Testis (tissue), 3 donors: ENCODE results near the gene VSNL1. TPM values are rescaled to one million over a fixed set of nuclear protein-coding genes. Genes with fewer than 3 reads are reported as not detected.
"Not testable (repeated sequence)": the region's sequence is repeated elsewhere in the genome, so short reads cannot be mapped to it uniquely, and the experiment has no call there.

Experiments
- DNase-seq: peaks from one replicate; pipeline ENCODE4 v3.0.0-alpha.2; 2019
- H3K27ac ChIP-seq, 2 donors: fragments of 200-600 bp; sonication (generic); one replicate each; pipeline ENCODE4 v1.5.1; 2019
- H3K27me3 ChIP-seq: fragments of 200-600 bp; sonication (generic); one replicate; pipeline ENCODE4 v1.5.1; 2019
- H3K36me3 ChIP-seq: fragments of 200-600 bp; sonication (generic); one replicate; pipeline ENCODE4 v1.5.1; 2017; ENCODE audit warnings: low read depth; ENCODE audit errors: missing control alignments
- H3K4me1 ChIP-seq: fragments of 200-600 bp; sonication (generic); one replicate; pipeline ENCODE4 v1.5.1; 2019
- H3K4me3 ChIP-seq, 2 donors: fragments of 200-600 bp; sonication (generic); one replicate each; pipeline ENCODE4 v1.5.1; 2017 to 2019
- H3K9me3 ChIP-seq: fragments of 200-600 bp; sonication (generic); one replicate; pipeline ENCODE4 v1.5.1; 2017
- CTCF ChIP-seq, 3 experiments: fragments of 450-650 bp in 2 of 3; fragments of 200-600 bp in 1 of 3; sonication (generic) in 1 of 3; IDR thresholded peaks; one replicate each; pipeline ENCODE4 v1.5.1; 2016 to 2019; ENCODE audit warnings: antibody characterized with exemption in 3 of 3, mild to moderate bottlenecking in 2 of 3, moderate library complexity in 1 of 3
- POLR2A ChIP-seq: fragments of 450-650 bp; IDR thresholded peaks from one replicate; pipeline ENCODE4 v1.6.1; 2017; ENCODE audit warnings: antibody characterized with exemption, mild to moderate bottlenecking, moderate library complexity
- WGBS, 2 donors: methylation state at CpG; one replicate each; pipeline ENCODE4 v1.1.5; 2018; 5-methylcytosine and 5-hydroxymethylcytosine counted together
- intact Hi-C: fragments of 100-400 bp; cut with DNase I; formaldehyde crosslinking; loops from one replicate; pipeline ENCODE4 v1.15.1; 2023; ENCODE audit warnings: low total_unique reads
- polyA plus RNA-seq: library from polyadenylated mRNA; stranded (reverse); fragments of 350-450 nt; fragmentation: Illumina TruSeq; extraction: RNeasy Lipid Tissue Mini Kit (QIAGEN cat#74804); gene quantifications from one replicate; pipeline ENCODE4 v1.2.3, GENCODE V29; 2014; ENCODE audit warnings: low read depth, low replicate concordance; ENCODE audit not compliant: insufficient read depth
- total RNA-seq, 2 donors: library from RNA; depleted of rRNA; stranded (reverse); fragments of >200 nt; gene quantifications; one replicate each; pipeline ENCODE4 v1.2.3, GENCODE V29; 2016

VSNL1 gene
- total and polyA plus RNA-seq, 3 donors from 2014 or later = 0.46 to 1.8 (median 1.4) TPM

DNA sequence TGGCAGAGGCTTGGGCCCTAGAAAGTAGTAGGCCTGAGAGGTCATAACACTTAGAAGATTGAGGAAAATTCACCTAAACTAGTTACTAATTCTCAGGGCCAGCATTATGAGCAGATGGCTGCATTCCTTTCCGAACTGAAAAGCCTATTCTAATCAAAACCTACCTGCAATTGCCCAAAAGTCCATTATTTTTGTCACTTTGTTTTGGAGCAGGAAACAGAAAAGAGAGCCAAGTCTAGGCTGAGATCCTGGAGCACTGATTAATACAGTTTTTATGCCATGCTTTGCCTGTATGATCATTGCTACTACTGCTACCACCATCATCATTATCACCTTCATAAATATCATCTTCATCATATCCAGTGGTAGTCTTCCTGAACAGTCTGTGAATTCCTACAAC lies 14.7 kb downstream of the VSNL1 start:
- intact Hi-C loops = no loop called here
- Histone ChIP-seq H3K27me3 (no peaks in the 10 kb centered on the region), H3K9me3 (no peaks in the 10 kb centered on the region), H3K36me3 (no peaks in the 10 kb centered on the region), H3K27ac (no peak overlapping the region), H3K4me3 (no peak overlapping the region), H3K4me1 (no peaks in the 10 kb centered on the region)
- no peak for DNase-seq
- TF ChIP-seq POLR2A = no peak
- no peak for TF ChIP-seq CTCF (IDR thresholded peaks at IDR 0.05)
- WGBS, 2 donors = 86 to 90% methylated on average over 1 of the region's 1 CpG

DNA sequence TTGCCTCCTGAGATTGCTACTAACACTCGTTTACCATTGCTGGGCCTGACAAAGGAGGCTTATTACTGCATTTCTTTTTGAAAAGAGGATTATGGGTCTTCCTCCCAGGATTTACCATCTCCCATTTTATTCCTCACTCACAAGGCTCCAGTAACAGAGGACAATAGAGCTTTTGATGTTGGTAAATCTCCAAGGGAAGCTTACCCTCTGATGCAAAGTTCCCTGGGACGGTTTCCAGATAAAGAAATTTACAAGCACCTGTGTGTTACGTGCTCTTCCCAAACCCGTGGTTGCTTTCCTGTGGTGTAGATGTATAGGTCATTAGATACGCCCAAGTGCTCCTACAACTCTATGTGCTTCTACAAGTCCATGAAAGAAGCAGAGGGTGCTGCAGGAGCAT lies 17.1 kb downstream of the VSNL1 start:
- Histone ChIP-seq H3K9me3 (no peaks in the 10 kb centered on the region), H3K27me3 (no peaks in the 10 kb centered on the region), H3K27ac (no peak overlapping the region), H3K36me3 (no peaks in the 10 kb centered on the region), H3K4me3 (no peak overlapping the region), H3K4me1 (no peaks in the 10 kb centered on the region)
- no peak for DNase-seq
- 60 to 67% methylated on average over 5 of the region's 5 CpGs for WGBS, 2 donors
- intact Hi-C loops = no loop called here
- no peak for TF ChIP-seq CTCF (IDR thresholded peaks at IDR 0.05)

GRCh38 chr2:17558053-17558452 lies 17.6 kb downstream of the VSNL1 start:
- Histone ChIP-seq H3K27me3 (no peaks in the 10 kb centered on the region), H3K36me3 (no peaks in the 10 kb centered on the region), H3K4me1 (no peaks in the 10 kb centered on the region), H3K27ac (no peak overlapping the region), H3K9me3 (no peaks in the 10 kb centered on the region), H3K4me3 (no peak overlapping the region)
- TF ChIP-seq POLR2A = no peak
- TF ChIP-seq CTCF (IDR thresholded peaks at IDR 0.05) = no peak
- intact Hi-C loops = no loop called here
- DNase-seq = no peak

DNA sequence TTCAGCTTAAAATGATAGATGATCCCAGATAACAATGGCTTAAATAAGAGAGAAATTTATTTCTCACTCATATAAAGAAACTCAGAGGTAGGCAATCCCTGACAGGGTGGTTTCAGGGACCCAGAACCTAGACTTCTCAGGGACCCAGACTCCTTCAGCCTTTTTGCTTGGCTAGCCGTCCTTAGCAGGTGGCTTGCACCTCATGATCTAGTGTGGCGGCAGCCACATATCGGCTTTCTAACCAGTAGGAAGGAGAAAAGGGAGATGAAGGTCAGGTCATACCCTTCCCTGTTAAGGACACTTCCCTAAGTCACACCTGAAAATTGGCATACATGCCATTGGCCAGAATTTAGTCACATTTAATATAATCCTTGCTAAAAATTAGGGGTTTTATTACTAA lies 18.4 kb downstream of the VSNL1 start:
- intact Hi-C loops = no loop called here
- no peaks in the 10 kb centered on the region for H3K4me1 ChIP-seq
- 74 to 81% methylated on average over 3 of the region's 3 CpGs for WGBS, 2 donors
- H3K36me3 ChIP-seq = no peaks in the 10 kb centered on the region
- no peak overlapping the region for H3K4me3 ChIP-seq
- TF ChIP-seq CTCF (IDR thresholded peaks at IDR 0.05) = no peak
- TF ChIP-seq POLR2A = no peak
- H3K27me3 ChIP-seq = no peaks in the 10 kb centered on the region
- no peak for DNase-seq
- H3K9me3 ChIP-seq = no peaks in the 10 kb centered on the region
- H3K27ac ChIP-seq = no peak overlapping the region

DNA sequence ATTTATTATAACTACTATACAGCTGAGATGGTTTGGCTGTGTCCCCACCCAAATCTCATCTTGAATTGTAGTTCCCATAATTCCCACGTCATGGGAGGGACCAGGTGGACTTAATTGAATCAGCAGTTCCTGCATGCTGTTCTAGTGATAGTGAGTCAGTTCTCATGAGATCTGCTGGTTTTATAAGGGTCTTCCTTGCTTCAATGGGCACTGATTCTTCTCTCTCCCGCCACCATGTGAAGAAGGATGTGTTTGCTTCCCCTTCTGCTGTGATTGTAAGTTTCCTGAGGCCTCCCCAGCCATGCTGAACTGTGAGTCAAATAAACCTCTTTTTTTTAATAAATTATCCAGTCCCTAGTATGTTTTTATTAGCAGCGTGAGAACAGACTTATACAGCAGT lies 25.2 kb downstream of the VSNL1 start:
- H3K27ac ChIP-seq, H3K9me3 ChIP-seq, DNase-seq, H3K4me1 ChIP-seq, H3K4me3 ChIP-seq, intact Hi-C loops, H3K27me3 ChIP-seq, H3K36me3 ChIP-seq: not testable (repeated sequence)
- 80 to 97% methylated on average over 3 of the region's 3 CpGs for whole genome bisulfite sequencing, 2 donors
